PC-3 (cell line): Measurements from ENCODE around the gene GLT8D1.

Source experiments
- CTCF ChIP-seq: fragments of 300-600 bp; sonication (generic); conservative IDR thresholded peaks from 2 replicates; pipeline ENCODE4 v1.5.1; 2017; ENCODE audit warnings: antibody characterized with exemption, low read depth, mild to moderate bottlenecking, low read length
- EZH2 ChIP-seq: fragments of 300-600 bp; sonication (generic); IDR thresholded peaks from one replicate; pipeline ENCODE4 v1.6.1; 2017; ENCODE audit warnings: antibody characterized with exemption, mild to moderate bottlenecking, low read length; ENCODE audit not compliant: unreplicated experiment

- TF ChIP-seq CTCF (no peak), EZH2 (no peak)
Measured at GRCh38 chr3:52694528-52695189, 10.9 kb downstream of the GLT8D1 start.
